Breast epithelium (tissue), 4 donors: ENCODE measurements around the gene ACOT4. TPM values are rescaled to one million over a fixed set of nuclear protein-coding genes. Genes with fewer than 3 reads are reported as not detected.

ENCODE experiments used
- DNase-seq, 2 donors: peaks; one replicate each; pipeline ENCODE4 v3.0.0-alpha.2; 2019; ENCODE audit warnings: low spot score in 2 of 2
- H3K27ac ChIP-seq, 2 donors: fragments of 200-600 bp; sonication (generic) in 1 of 2; one replicate each; pipeline ENCODE4 v1.5.1; 2016 to 2019; ENCODE audit warnings: mild to moderate bottlenecking in 1 of 2
- H3K27me3 ChIP-seq, 2 donors: fragments of 200-600 bp; sonication (generic) in 1 of 2; one replicate each; pipeline versions ENCODE4 v1.5.1 to v1.6.0; 2017 to 2019; ENCODE audit warnings: control low read depth in 1 of 2, mild to moderate bottlenecking in 1 of 2
- H3K36me3 ChIP-seq: fragments of 200-600 bp; one replicate; pipeline ENCODE4 v1.5.1; 2019
- H3K4me1 ChIP-seq, 2 donors: fragments of 200-600 bp; sonication (generic); one replicate each; pipeline ENCODE4 v1.5.1; 2016 to 2019; ENCODE audit warnings: control low read depth in 1 of 2
- H3K4me3 ChIP-seq, 3 donors: fragments of 200-600 bp; sonication (generic); 1 replicate in 2 of 3; 2 replicates in 1 of 3; pipeline ENCODE4 v1.5.1; 2016 to 2019; ENCODE audit warnings: mild to moderate bottlenecking in 3 of 3, moderate library complexity in 2 of 3
- H3K9me3 ChIP-seq, 2 donors: fragments of 200-600 bp; sonication (generic) in 1 of 2; one replicate each; pipeline ENCODE4 v1.5.1; 2016 to 2019; ENCODE audit warnings: control low read depth in 1 of 2
- CTCF ChIP-seq, 3 donors: fragments of 450-650 bp; IDR thresholded peaks; one replicate each; pipeline ENCODE4 v1.5.1; 2016 to 2017; ENCODE audit warnings: antibody characterized with exemption in 3 of 3, mild to moderate bottlenecking in 3 of 3, moderate library complexity in 3 of 3
- POLR2A ChIP-seq: fragments of 450-650 bp; IDR thresholded peaks from one replicate; pipeline ENCODE4 v1.6.1; 2016; ENCODE audit warnings: antibody characterized with exemption, mild to moderate bottlenecking, moderate library complexity
- POLR2AphosphoS5 ChIP-seq, 3 donors: sonication (generic); formaldehyde crosslinking; IDR thresholded peaks; one replicate each; pipeline ENCODE4 v1.6.1; 2017; ENCODE audit warnings: antibody characterized with exemption in 3 of 3
- intact Hi-C: fragments of 100-400 bp; cut with DNase I; formaldehyde crosslinking; loops from one replicate; pipeline ENCODE4 v1.15.1; 2023; ENCODE audit warnings: low total_unique reads
- total RNA-seq, 3 donors: library from RNA; depleted of rRNA; stranded (reverse); fragments of >200 nt; gene quantifications; one replicate each; pipeline ENCODE4 v1.1.0, GENCODE V29; 2016

The ACOT4 gene
- total RNA-seq, 3 donors from 2014 or later: 2.8 to 5.9 (median 3.7) TPM

GRCh38 chr14:73619524-73619923, 27.9 kb downstream of the ACOT4 start:
- TF ChIP-seq POLR2AphosphoS5 (IDR thresholded peaks at IDR 0.05) (no peak), CTCF (IDR thresholded peaks at IDR 0.05) (no peak), POLR2A (no peak)
- no peak for DNase-seq
- Histone ChIP-seq H3K9me3 (no peaks in the 10 kb centered on the region), H3K4me1 (no peaks in the 10 kb centered on the region), H3K27me3 (no peaks in the 10 kb centered on the region), H3K27ac (no peak overlapping the region), H3K4me3 (no peak overlapping the region), H3K36me3 (no peaks in the 10 kb centered on the region)
- intact Hi-C loops: loop anchor here (5.0 kb wide), 1 partner anchor 442 kb away; no protein-coding TSS in a partner anchor

DNA sequence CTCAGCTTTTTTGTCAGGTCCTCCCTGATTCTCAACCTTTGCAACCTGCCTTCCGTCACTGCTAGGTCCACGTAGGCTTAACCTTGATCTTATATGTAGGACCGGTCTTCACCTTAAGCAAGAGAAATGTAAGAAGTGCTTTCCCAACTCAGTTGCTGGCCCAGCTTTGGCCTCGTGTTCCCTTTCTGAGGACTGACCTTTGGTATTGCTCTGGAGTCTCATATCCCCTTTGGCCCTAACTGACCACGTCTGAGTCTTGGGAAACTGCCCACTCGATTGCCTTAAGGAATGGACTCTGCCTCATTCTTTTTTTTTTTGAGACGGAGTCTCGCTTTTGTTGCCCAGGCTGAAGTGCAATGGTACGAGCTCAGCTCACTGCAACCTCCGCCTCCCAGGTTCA, 28.6 kb downstream of the ACOT4 start:
- no peak overlapping the region for H3K4me3 ChIP-seq
- TF ChIP-seq POLR2A (no peak), CTCF (IDR thresholded peaks at IDR 0.05) (no peak), POLR2AphosphoS5 (IDR thresholded peaks at IDR 0.05) (no peak)
- H3K27me3 ChIP-seq: no peaks in the 10 kb centered on the region
- no peaks in the 10 kb centered on the region for H3K9me3 ChIP-seq
- H3K4me1 ChIP-seq: no peaks in the 10 kb centered on the region
- no peaks in the 10 kb centered on the region for H3K36me3 ChIP-seq
- no peak for DNase-seq
- H3K27ac ChIP-seq: no peak overlapping the region
- intact Hi-C loops: no loop called here

- no peaks in the 10 kb centered on the region for H3K4me1 ChIP-seq
- intact Hi-C loops: no loop called here
- no peak for TF ChIP-seq POLR2AphosphoS5 (IDR thresholded peaks at IDR 0.05)
- TF ChIP-seq CTCF (IDR thresholded peaks at IDR 0.05): no peak
- TF ChIP-seq POLR2A: no peak
- H3K27ac ChIP-seq: no peak overlapping the region
- no peaks in the 10 kb centered on the region for H3K27me3 ChIP-seq
- DNase-seq: no peak
- H3K36me3 ChIP-seq: no peaks in the 10 kb centered on the region
- no peaks in the 10 kb centered on the region for H3K9me3 ChIP-seq
- no peak overlapping the region for H3K4me3 ChIP-seq
These were observed 31.9 kb downstream of the ACOT4 start for GRCh38 chr14:73623504-73624054.

DNA sequence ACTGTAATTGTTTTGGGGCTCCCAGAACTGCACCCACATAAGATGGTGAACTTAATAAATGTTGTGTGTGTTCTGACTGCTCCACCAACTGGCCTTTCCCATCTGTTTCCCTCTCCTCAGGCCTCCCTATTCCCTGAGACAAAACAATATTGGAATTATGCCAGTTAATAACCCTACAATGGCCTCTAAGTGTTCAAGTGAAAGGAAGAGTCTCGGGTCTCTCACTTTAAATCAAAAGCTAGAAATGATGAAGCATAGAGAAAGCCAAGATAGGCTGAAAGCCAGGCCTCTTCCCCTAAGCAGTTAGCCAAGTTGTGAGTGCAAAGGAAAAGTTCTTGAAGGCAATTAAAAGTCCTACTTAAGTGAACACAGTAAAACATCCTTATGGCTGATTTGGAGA, 34.0 kb downstream of the ACOT4 start:
- DNase-seq: no peak
- H3K36me3 ChIP-seq: no peaks in the 10 kb centered on the region
- no peaks in the 10 kb centered on the region for H3K4me1 ChIP-seq
- H3K9me3 ChIP-seq: no peaks in the 10 kb centered on the region
- no peaks in the 10 kb centered on the region for H3K27me3 ChIP-seq
- intact Hi-C loops: no loop called here
- TF ChIP-seq POLR2A: no peak
- TF ChIP-seq CTCF (IDR thresholded peaks at IDR 0.05): no peak
- no peak for TF ChIP-seq POLR2AphosphoS5 (IDR thresholded peaks at IDR 0.05)
- H3K4me3 ChIP-seq: no peak overlapping the region
- no peak overlapping the region for H3K27ac ChIP-seq

DNA sequence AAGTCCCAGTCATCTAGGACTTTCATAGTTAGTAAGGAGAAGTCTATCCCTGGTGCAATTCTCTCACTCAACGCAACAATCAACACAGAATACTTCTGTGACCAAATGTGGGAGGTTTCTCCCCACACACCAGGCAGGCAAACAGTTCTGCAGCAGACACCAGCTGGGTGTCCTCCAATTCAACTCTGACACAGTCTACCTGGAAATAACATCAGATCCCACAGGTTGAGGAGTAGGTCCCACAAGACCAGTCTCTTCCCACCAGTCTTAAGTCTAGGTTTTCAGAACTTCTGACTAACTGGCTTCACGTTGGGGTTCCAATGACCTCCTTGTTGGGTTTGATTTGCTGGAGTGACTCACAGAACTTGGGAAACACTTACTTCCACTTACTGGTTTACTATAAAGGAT, 35.5 kb downstream of the ACOT4 start:
- Histone ChIP-seq H3K36me3 (no peaks in the 10 kb centered on the region), H3K9me3 (no peaks in the 10 kb centered on the region), H3K27me3 (no peaks in the 10 kb centered on the region), H3K4me1 (no peaks in the 10 kb centered on the region), H3K4me3 (no peak overlapping the region), H3K27ac (no peak overlapping the region)
- no peak for DNase-seq
- TF ChIP-seq CTCF (IDR thresholded peaks at IDR 0.05) (no peak), POLR2A (no peak), POLR2AphosphoS5 (IDR thresholded peaks at IDR 0.05) (no peak)
- intact Hi-C loops: no loop called here
